Measurements from ENCODE around the gene PTGER1.

PTGER1 gene

GRCh38 chr19:14433554-14434501 is 41.3 kb downstream of the PTGER1 start:
- Histone ChIP-seq H3K9ac (ENCODE audit: low read length in 5 of 5) (peak overlapping the region; percentile 56 to 90 (median 90)), H3K4me3 (ENCODE audit: low read depth in 1 of 5, low read length in 5 of 5) (peak overlapping the region; percentile 52 to 82 (median 78)), H3K9me3 (ENCODE audit: control insufficient read depth in 5 of 5, low read length in 5 of 5) (no peaks in the 10 kb centered on the region), H3K27ac (ENCODE audit: low read depth, low read length) (peak overlapping the region; percentile 82), H3K27me3 (ENCODE audit: control insufficient read depth in 5 of 5, insufficient read depth in 4 of 5, low read length in 5 of 5) (no peaks in the 10 kb centered on the region), H3K36me3 (ENCODE audit: control insufficient read depth in 5 of 5, insufficient read depth in 5 of 5, low read length in 5 of 5) (peaks cover 0 to 4% (median 0%) of the 10 kb centered on the region in 5 donors), H3K4me1 (ENCODE audit: control insufficient read depth in 5 of 5, insufficient read depth in 5 of 5, low read length in 5 of 5) (peaks cover 2 to 47% (median 37%) of the 10 kb centered on the region in 5 donors)

- peaks cover 2 to 42% (median 35%) of the 10 kb centered on the region in 5 donors for H3K4me1 ChIP-seq (ENCODE audit: control insufficient read depth in 5 of 5, insufficient read depth in 5 of 5, low read length in 5 of 5)
- H3K27me3 ChIP-seq (ENCODE audit: control insufficient read depth in 5 of 5, insufficient read depth in 4 of 5, low read length in 5 of 5): no peaks in the 10 kb centered on the region
- H3K27ac ChIP-seq (ENCODE audit: low read depth, low read length): peak within 1 kb of the TSS; percentile 82
These were observed 42.2 kb downstream of the PTGER1 start, which contains the start of gene PKN1 for GRCh38 chr19:14432791-14433553. Gene PKN1, plus strand, starts transcription at chr19:14433306. Its CDS starts 216 bp downstream, at chr19:14433522.

GRCh38 chr19:14430712-14431111 is 44.4 kb downstream of the PTGER1 start:
- Histone ChIP-seq H3K36me3 (ENCODE audit: control insufficient read depth in 5 of 5, insufficient read depth in 5 of 5, low read length in 5 of 5) (no peaks in the 10 kb centered on the region), H3K9me3 (ENCODE audit: control insufficient read depth in 5 of 5, low read length in 5 of 5) (no peaks in the 10 kb centered on the region), H3K27me3 (ENCODE audit: control insufficient read depth in 5 of 5, insufficient read depth in 4 of 5, low read length in 5 of 5) (no peaks in the 10 kb centered on the region), H3K9ac (ENCODE audit: low read length in 5 of 5) (no peak overlapping the region), H3K4me3 (ENCODE audit: low read depth in 1 of 5, low read length in 5 of 5) (no peak overlapping the region), H3K4me1 (ENCODE audit: control insufficient read depth in 5 of 5, insufficient read depth in 5 of 5, low read length in 5 of 5) (peaks cover 2 to 36% (median 32%) of the 10 kb centered on the region in 5 donors), H3K27ac (ENCODE audit: low read depth, low read length) (no peak overlapping the region)

More at GRCh38 chr19:14432791-14433553, 42.2 kb downstream of the PTGER1 start, which contains the start of gene PKN1:
- H3K36me3 ChIP-seq (ENCODE audit: control insufficient read depth in 5 of 5, insufficient read depth in 5 of 5, low read length in 5 of 5): peaks cover 0 to 4% (median 0%) of the 10 kb centered on the region in 5 donors
- H3K9me3 ChIP-seq (ENCODE audit: control insufficient read depth in 5 of 5, low read length in 5 of 5): no peaks in the 10 kb centered on the region
- peak within 1 kb of the TSS; percentile 52 to 82 (median 78) for H3K4me3 ChIP-seq (ENCODE audit: low read depth in 1 of 5, low read length in 5 of 5)
- H3K9ac ChIP-seq (ENCODE audit: low read length in 5 of 5): peak within 1 kb of the TSS; percentile 56 to 90 (median 90)

GRCh38 chr19:14428882-14429416 is 46.2 kb downstream of the PTGER1 start:
- peaks cover 0 to 18% (median 14%) of the 10 kb centered on the region in 5 donors for H3K4me1 ChIP-seq (ENCODE audit: control insufficient read depth in 5 of 5, insufficient read depth in 5 of 5, low read length in 5 of 5)
- no peaks in the 10 kb centered on the region for H3K27me3 ChIP-seq (ENCODE audit: control insufficient read depth in 5 of 5, insufficient read depth in 4 of 5, low read length in 5 of 5)
- no peak overlapping the region for H3K4me3 ChIP-seq (ENCODE audit: low read depth in 1 of 5, low read length in 5 of 5)
- no peak overlapping the region for H3K9ac ChIP-seq (ENCODE audit: low read length in 5 of 5)
- no peaks in the 10 kb centered on the region for H3K36me3 ChIP-seq (ENCODE audit: control insufficient read depth in 5 of 5, insufficient read depth in 5 of 5, low read length in 5 of 5)
- no peak overlapping the region for H3K27ac ChIP-seq (ENCODE audit: low read depth, low read length)
- H3K9me3 ChIP-seq (ENCODE audit: control insufficient read depth in 5 of 5, low read length in 5 of 5): no peaks in the 10 kb centered on the region

- no peaks in the 10 kb centered on the region for H3K9me3 ChIP-seq (ENCODE audit: control insufficient read depth in 5 of 5, low read length in 5 of 5)
- no peak overlapping the region for H3K27ac ChIP-seq (ENCODE audit: low read depth, low read length)
- H3K9ac ChIP-seq (ENCODE audit: low read length in 5 of 5): no peak overlapping the region
- no peaks in the 10 kb centered on the region for H3K36me3 ChIP-seq (ENCODE audit: control insufficient read depth in 5 of 5, insufficient read depth in 5 of 5, low read length in 5 of 5)
- H3K4me3 ChIP-seq (ENCODE audit: low read depth in 1 of 5, low read length in 5 of 5): no peak overlapping the region
- H3K4me1 ChIP-seq (ENCODE audit: control insufficient read depth in 5 of 5, insufficient read depth in 5 of 5, low read length in 5 of 5): peaks cover 0 to 12% (median 6%) of the 10 kb centered on the region in 5 donors
- H3K27me3 ChIP-seq (ENCODE audit: control insufficient read depth in 5 of 5, insufficient read depth in 4 of 5, low read length in 5 of 5): no peaks in the 10 kb centered on the region
These were observed 47.7 kb downstream of the PTGER1 start for GRCh38 chr19:14427461-14427860.

- Histone ChIP-seq H3K36me3 (ENCODE audit: control insufficient read depth in 5 of 5, insufficient read depth in 5 of 5, low read length in 5 of 5) (no peaks in the 10 kb centered on the region), H3K27ac (ENCODE audit: low read depth, low read length) (no peak overlapping the region)
These were observed 49.4 kb downstream of the PTGER1 start for GRCh38 chr19:14425696-14426138.

More at GRCh38 chr19:14425696-14426138, 49.4 kb downstream of the PTGER1 start:
- Histone ChIP-seq H3K9me3 (ENCODE audit: control insufficient read depth in 5 of 5, low read length in 5 of 5) (no peaks in the 10 kb centered on the region), H3K9ac (ENCODE audit: low read length in 5 of 5) (no peak overlapping the region), H3K4me1 (ENCODE audit: control insufficient read depth in 5 of 5, insufficient read depth in 5 of 5, low read length in 5 of 5) (peaks cover 0 to 5% (median 0%) of the 10 kb centered on the region in 5 donors), H3K27me3 (ENCODE audit: control insufficient read depth in 5 of 5, insufficient read depth in 4 of 5, low read length in 5 of 5) (no peaks in the 10 kb centered on the region), H3K4me3 (ENCODE audit: low read depth in 1 of 5, low read length in 5 of 5) (no peak overlapping the region)

Data from subcutaneous abdominal adipose tissue (tissue), 5 donors.